Stimulated activated CD4-positive, alpha-beta T cell treated with anti-CD3 and anti-CD28 coated beads, Interleukin-1b, Interleukin-23, amount 100 ng/mL, for 4 hours (primary cell): Measurements from ENCODE around the gene KCNT1.

Experiments
- DNase-seq, 2 donors: peaks; one replicate each; pipeline ENCODE4 v3.0.0-alpha.2; 2020; ENCODE audit warnings: low read depth in 2 of 2

Gene KCNT1

GRCh38 chr9:135797507-135798262 lies 95.7 kb downstream of the KCNT1 start:
- DNase-seq = peak in 1 of 2 donors; percentile 30

GRCh38 chr9:135798263-135798585 lies 96.2 kb downstream of the KCNT1 start:
- no peak for DNase-seq

GRCh38 chr9:135799261-135799660 lies 97.3 kb downstream of the KCNT1 start:
- DNase-seq = no peak

- no peak for DNase-seq
Observed at GRCh38 chr9:135801070-135801469, 99.1 kb downstream of the KCNT1 start.

GRCh38 chr9:135802876-135803419 lies 101.0 kb downstream of the KCNT1 start:
- DNase-seq = no peak

GRCh38 chr9:135803441-135803840 lies 101.5 kb downstream of the KCNT1 start:
- no peak for DNase-seq

GRCh38 chr9:135804581-135805421 lies 102.8 kb downstream of the KCNT1 start:
- no peak for DNase-seq

GRCh38 chr9:135805422-135806022 lies 103.5 kb downstream of the KCNT1 start:
- no peak for DNase-seq

GRCh38 chr9:135809166-135809565 lies 107.2 kb downstream of the KCNT1 start:
- no peak for DNase-seq

GRCh38 chr9:135810806-135811575 lies 109.0 kb downstream of the KCNT1 start:
- DNase-seq = no peak

- no peak for DNase-seq
Observed at GRCh38 chr9:135811801-135812200, 109.8 kb downstream of the KCNT1 start.

- no peak for DNase-seq
Observed at GRCh38 chr9:135812961-135813360, 111.0 kb downstream of the KCNT1 start.

GRCh38 chr9:135813671-135814290 lies 111.8 kb downstream of the KCNT1 start:
- DNase-seq = no peak

GRCh38 chr9:135814421-135815095 lies 112.6 kb downstream of the KCNT1 start:
- no peak for DNase-seq

GRCh38 chr9:135815413-135815812 lies 113.4 kb downstream of the KCNT1 start:
- no peak for DNase-seq

GRCh38 chr9:135815830-135816650 lies 114.1 kb downstream of the KCNT1 start:
- no peak for DNase-seq

- no peak for DNase-seq
Observed at GRCh38 chr9:135816651-135816970, 114.6 kb downstream of the KCNT1 start.

- DNase-seq = no peak
Observed at GRCh38 chr9:135817951-135818717, 116.1 kb downstream of the KCNT1 start.
